ENCODE measurements around the gene FRRS1. TPM values are rescaled to one million over a fixed set of nuclear protein-coding genes. Genes with fewer than 3 reads are reported as not detected.
A peak's percentile ranks its signal among the peaks of the same experiment; 100 is the strongest.

Gene FRRS1
- total RNA-seq, 1 donor from 2014 or later: 4.3 TPM

DNA sequence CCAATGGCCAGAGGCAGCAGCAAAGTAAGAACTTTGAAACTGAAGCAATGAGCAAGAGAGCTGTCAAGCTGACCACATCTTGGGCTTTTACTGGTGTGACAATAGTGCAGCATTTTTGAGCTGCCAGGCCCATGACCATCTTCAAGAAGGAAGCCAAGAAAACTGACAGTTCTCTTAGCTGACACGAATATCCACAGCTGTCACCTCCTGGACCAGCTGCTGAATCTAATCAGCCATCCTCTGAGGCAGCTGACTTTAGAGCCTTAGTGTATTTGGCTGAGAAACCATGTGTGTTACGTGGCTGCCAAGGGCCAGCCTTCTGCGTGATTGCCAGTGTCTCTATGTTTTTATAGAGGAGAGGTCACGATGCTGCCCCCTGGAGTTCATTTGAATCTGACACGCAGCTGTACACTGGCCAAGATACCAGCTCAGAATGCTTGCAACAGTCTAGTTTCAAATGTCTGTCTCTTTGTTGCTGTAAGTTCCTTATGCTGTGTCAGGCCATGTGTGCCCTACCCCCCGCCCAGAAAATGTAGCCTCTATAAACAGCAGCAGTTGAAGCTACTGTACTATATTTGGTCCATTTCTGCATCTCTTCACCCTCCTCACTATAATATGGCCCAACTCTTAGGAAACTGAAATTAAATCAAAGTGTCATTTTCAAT, 80.8 kb downstream of the FRRS1 start:
- Mint-ChIP-seq H3K36me3 (ENCODE audit: unreplicated experiment) (peaks cover 22% of the 10 kb centered on the region), H3K27ac (ENCODE audit: unreplicated experiment) (peak overlapping the region; percentile 84), H3K4me3 (ENCODE audit: unreplicated experiment) (no peak overlapping the region), H3K27me3 (ENCODE audit: unreplicated experiment) (no peaks in the 10 kb centered on the region), H3K4me1 (ENCODE audit: unreplicated experiment) (peaks cover 45% of the 10 kb centered on the region), H3K9me3 (ENCODE audit: unreplicated experiment) (no peaks in the 10 kb centered on the region)
- peak; percentile 92 for DNase-seq (ENCODE audit: extremely low spot score, unreplicated experiment)
- TF ChIP-seq, protein P1, sequence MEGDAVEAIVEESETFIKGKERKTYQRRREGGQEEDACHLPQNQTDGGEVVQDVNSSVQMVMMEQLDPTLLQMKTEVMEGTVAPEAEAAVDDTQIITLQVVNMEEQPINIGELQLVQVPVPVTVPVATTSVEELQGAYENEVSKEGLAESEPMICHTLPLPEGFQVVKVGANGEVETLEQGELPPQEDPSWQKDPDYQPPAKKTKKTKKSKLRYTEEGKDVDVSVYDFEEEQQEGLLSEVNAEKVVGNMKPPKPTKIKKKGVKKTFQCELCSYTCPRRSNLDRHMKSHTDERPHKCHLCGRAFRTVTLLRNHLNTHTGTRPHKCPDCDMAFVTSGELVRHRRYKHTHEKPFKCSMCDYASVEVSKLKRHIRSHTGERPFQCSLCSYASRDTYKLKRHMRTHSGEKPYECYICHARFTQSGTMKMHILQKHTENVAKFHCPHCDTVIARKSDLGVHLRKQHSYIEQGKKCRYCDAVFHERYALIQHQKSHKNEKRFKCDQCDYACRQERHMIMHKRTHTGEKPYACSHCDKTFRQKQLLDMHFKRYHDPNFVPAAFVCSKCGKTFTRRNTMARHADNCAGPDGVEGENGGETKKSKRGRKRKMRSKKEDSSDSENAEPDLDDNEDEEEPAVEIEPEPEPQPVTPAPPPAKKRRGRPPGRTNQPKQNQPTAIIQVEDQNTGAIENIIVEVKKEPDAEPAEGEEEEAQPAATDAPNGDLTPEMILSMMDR (IDR thresholded peaks at IDR 0.05): peak; percentile 59

DNA sequence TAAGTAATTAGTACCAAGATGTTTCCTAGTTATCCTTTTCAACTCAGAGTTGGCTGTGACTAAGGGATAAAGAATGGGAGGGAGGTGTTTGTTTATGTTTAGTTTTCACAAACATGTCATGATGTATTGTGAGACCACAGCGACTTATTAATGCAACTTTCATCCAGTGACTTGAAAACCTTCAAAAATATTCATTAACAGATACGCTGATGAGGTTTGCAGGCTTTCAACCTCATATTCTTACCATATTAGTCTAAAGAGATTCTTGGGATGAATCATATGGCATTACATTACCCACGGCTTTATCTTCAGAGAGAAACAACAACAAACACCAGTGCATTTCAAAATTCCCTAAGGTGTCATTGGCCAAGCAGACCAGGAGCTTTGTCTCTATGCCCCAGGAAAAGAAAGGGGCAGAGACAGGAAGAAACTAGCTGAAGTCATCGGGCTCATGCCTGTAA, 84.1 kb downstream of the FRRS1 start:
- Mint-ChIP-seq H3K27me3 (ENCODE audit: unreplicated experiment) (no peaks in the 10 kb centered on the region), H3K36me3 (ENCODE audit: unreplicated experiment) (peaks cover 8% of the 10 kb centered on the region), H3K4me1 (ENCODE audit: unreplicated experiment) (peaks cover 59% of the 10 kb centered on the region), H3K4me3 (ENCODE audit: unreplicated experiment) (no peak overlapping the region), H3K9me3 (ENCODE audit: unreplicated experiment) (no peaks in the 10 kb centered on the region), H3K27ac (ENCODE audit: unreplicated experiment) (peak overlapping the region; percentile 80)
- no peak for DNase-seq (ENCODE audit: extremely low spot score, unreplicated experiment)
- TF ChIP-seq, protein P1 (IDR thresholded peaks at IDR 0.05): no peak

DNA sequence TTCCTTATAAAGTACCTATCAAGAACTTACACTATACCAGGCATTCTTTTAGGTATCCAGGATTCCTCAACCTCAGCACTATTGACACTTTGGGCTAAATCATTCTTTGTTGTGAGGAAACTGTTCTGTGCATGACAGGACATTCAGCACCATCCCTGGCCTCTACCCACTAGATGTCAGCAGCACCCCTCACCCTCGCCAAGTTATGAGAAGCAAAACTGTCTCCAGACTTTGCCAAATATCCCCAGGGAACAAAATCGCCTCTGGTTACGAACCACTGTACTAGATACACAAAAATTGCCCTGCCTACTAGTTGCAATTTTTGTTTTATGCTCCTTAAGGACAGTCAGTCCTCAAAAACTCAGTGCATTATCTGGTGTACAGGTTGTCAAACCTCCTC, 84.9 kb downstream of the FRRS1 start:
- DNase-seq (ENCODE audit: extremely low spot score, unreplicated experiment): no peak
- peak overlapping the region; percentile 80 for H3K27ac Mint-ChIP-seq (ENCODE audit: unreplicated experiment)
- no peak overlapping the region for H3K4me3 Mint-ChIP-seq (ENCODE audit: unreplicated experiment)
- H3K36me3 Mint-ChIP-seq (ENCODE audit: unreplicated experiment): peaks cover 8% of the 10 kb centered on the region
- TF ChIP-seq, protein P1 (IDR thresholded peaks at IDR 0.05): peak; percentile 42
- peaks cover 58% of the 10 kb centered on the region for H3K4me1 Mint-ChIP-seq (ENCODE audit: unreplicated experiment)
- H3K27me3 Mint-ChIP-seq (ENCODE audit: unreplicated experiment): no peaks in the 10 kb centered on the region
- no peaks in the 10 kb centered on the region for H3K9me3 Mint-ChIP-seq (ENCODE audit: unreplicated experiment)

DNA sequence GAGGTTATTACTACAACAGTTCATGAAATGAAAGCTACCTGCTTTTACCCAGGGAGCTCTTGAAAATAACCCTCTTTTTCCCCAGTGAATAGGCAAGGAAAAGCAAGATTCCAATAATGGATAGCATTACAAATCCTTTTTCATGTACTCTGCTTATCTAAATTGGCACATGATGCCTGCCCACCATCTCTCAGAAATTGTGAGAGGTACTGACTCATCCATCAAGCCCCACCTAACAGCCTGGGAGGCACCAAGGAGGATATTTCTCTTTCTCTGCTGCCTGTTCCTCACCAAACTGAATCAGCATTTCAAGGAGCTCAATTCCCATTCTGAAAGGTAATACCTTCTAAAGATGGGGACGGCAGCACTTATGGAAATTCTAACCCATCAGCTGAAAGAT, 86.2 kb downstream of the FRRS1 start:
- TF ChIP-seq, protein P1 (IDR thresholded peaks at IDR 0.05): no peak
- Mint-ChIP-seq H3K36me3 (ENCODE audit: unreplicated experiment) (peaks cover 8% of the 10 kb centered on the region), H3K4me3 (ENCODE audit: unreplicated experiment) (no peak overlapping the region), H3K27me3 (ENCODE audit: unreplicated experiment) (no peaks in the 10 kb centered on the region), H3K9me3 (ENCODE audit: unreplicated experiment) (no peaks in the 10 kb centered on the region), H3K4me1 (ENCODE audit: unreplicated experiment) (peaks cover 46% of the 10 kb centered on the region), H3K27ac (ENCODE audit: unreplicated experiment) (no peak overlapping the region)
- DNase-seq (ENCODE audit: extremely low spot score, unreplicated experiment): no peak

DNA sequence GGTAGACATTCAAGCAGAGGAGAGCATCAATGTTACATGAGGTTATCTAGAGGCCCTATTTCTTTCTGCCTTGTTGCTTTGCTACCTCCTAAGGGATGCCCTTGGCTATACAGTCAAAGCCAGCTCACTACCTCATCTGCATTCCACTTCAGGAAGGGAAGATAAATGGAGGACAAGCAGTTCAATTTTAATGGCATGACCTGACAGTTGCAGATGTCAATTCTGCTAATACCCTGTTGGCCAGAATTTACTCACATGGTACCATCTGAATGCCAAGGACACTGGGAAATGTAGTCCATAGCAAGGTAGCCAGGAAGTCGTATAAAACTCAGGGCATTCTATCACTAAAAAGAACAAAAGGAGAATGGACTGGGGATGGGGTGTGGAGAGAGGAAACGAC, 89.0 kb downstream of the FRRS1 start:
- TF ChIP-seq, protein P1 (IDR thresholded peaks at IDR 0.05): no peak
- H3K4me1 Mint-ChIP-seq (ENCODE audit: unreplicated experiment): peaks cover 45% of the 10 kb centered on the region

More for the DNA sequence above, 89.0 kb downstream of the FRRS1 start:
- no peak for DNase-seq (ENCODE audit: extremely low spot score, unreplicated experiment)
- Mint-ChIP-seq H3K9me3 (ENCODE audit: unreplicated experiment) (no peaks in the 10 kb centered on the region), H3K4me3 (ENCODE audit: unreplicated experiment) (no peak overlapping the region), H3K27ac (ENCODE audit: unreplicated experiment) (no peak overlapping the region), H3K27me3 (ENCODE audit: unreplicated experiment) (no peaks in the 10 kb centered on the region), H3K36me3 (ENCODE audit: unreplicated experiment) (no peaks in the 10 kb centered on the region)
